Heart left ventricle (tissue), 13 donors: ENCODE data around the gene STK32C.

Source experiments
- POLR2A ChIP-seq, 2 donors: fragments of 450-650 bp; IDR thresholded peaks; one replicate each; pipeline ENCODE4 v1.6.1; 2017; ENCODE audit warnings: antibody characterized with exemption in 2 of 2, mild to moderate bottlenecking in 2 of 2, moderate library complexity in 2 of 2
- TF ChIP-seq, protein P1 (sequence below), 12 donors: fragments of 200-600 bp; sonication (generic) in 4 of 12; IDR thresholded peaks; one replicate each; pipeline versions ENCODE4 v1.5.0 to v1.8.0; 2018 to 2022; ENCODE audit warnings: antibody characterized with exemption in 12 of 12, mild to moderate bottlenecking in 5 of 12
- donor health status: ischemic (EF 13 %, LVEDD 7.1; RV severe dilation, severe dysfunction).
- donor health status: DM: no; HTN: yes; CAD: no.
- donor health status: DM: no; HTN: no; CAD: no.
- donor health status: ischemic (EF 25% LVEDD 6.9; RV normal size, moderate dysfunction).
- donor health status: ischemic (EF 25% LVEDD 5.7; RV mildly dilated, moderate dysfunction).
- donor health status: ischemic (EF 35%, LVEDD 5.7; RV mildly dilated, moderate dysfunction).
- donor health status: nonischemic (EF 11% LVEDD 7.7; RV severe dilation, severe dysfunction).
- donor health status: DM: yes; HTN: yes; CAD: no.
- donor health status: PGD.
- donor health status: ischemic (EF 29% LVEDD 5.4; RV normal size, mild dysfunction).
- donor health status: nonischemic (EF 23%, LVEDD 6.1; RV moderate dilation, normal function).

DNA sequence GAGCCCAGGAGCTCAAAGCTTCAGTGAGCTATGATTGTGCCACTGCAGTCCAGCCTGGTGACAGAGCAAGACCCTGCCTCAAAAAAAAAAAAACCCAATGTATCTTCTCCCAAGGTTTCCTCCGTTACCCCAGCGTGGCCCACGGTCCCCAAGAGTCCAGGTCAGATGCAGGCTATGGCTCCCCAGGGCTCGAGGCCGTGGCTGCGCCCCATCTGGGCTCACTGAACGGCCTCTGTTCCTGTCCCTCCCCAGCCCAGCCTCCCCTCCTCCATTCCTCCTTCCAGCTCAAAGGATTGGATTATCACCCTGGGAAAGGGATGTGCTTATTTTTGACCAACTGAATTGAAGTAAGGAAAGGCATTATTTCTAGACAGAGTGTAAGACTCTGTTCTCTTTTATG, 31.0 kb downstream of the STK32C start:
- TF ChIP-seq POLR2A (IDR thresholded peaks at IDR 0.05) = no peak
- TF ChIP-seq, protein P1, sequence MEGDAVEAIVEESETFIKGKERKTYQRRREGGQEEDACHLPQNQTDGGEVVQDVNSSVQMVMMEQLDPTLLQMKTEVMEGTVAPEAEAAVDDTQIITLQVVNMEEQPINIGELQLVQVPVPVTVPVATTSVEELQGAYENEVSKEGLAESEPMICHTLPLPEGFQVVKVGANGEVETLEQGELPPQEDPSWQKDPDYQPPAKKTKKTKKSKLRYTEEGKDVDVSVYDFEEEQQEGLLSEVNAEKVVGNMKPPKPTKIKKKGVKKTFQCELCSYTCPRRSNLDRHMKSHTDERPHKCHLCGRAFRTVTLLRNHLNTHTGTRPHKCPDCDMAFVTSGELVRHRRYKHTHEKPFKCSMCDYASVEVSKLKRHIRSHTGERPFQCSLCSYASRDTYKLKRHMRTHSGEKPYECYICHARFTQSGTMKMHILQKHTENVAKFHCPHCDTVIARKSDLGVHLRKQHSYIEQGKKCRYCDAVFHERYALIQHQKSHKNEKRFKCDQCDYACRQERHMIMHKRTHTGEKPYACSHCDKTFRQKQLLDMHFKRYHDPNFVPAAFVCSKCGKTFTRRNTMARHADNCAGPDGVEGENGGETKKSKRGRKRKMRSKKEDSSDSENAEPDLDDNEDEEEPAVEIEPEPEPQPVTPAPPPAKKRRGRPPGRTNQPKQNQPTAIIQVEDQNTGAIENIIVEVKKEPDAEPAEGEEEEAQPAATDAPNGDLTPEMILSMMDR (IDR thresholded peaks at IDR 0.05) = no peak
